ENCODE data around the gene FADS1.

The FADS1 gene

GRCh38 chr11:61816736-61817455 lies at the start of gene FADS1:
Gene FADS1, minus strand, starts transcription at chr11:61817003. Its CDS starts 74 bp downstream, at chr11:61816929.
- peak; percentile 75 for DNase-seq

GRCh38 chr11:61866231-61866957 lies 49.6 kb upstream of the FADS1 start:
- DNase-seq = no peak

- no peak for DNase-seq
Observed at GRCh38 chr11:61864814-61865775, 48.3 kb upstream of the FADS1 start.

- DNase-seq = no peak
Observed at GRCh38 chr11:61863548-61864081, 46.8 kb upstream of the FADS1 start.

GRCh38 chr11:61862714-61863547 lies 46.1 kb upstream of the FADS1 start:
- DNase-seq = no peak

- no peak for DNase-seq
Observed at GRCh38 chr11:61861634-61862033, 44.8 kb upstream of the FADS1 start.

- no peak for DNase-seq
Observed at GRCh38 chr11:61860054-61860903, 43.5 kb upstream of the FADS1 start.

GRCh38 chr11:61855939-61856680 lies 39.3 kb upstream of the FADS1 start:
- DNase-seq = no peak

- DNase-seq = no peak
Observed at GRCh38 chr11:61854966-61855714, 38.3 kb upstream of the FADS1 start.

- DNase-seq = no peak
Observed at GRCh38 chr11:61854206-61854895, 37.5 kb upstream of the FADS1 start.

- no peak for DNase-seq
Observed at GRCh38 chr11:61853698-61854169, 36.9 kb upstream of the FADS1 start.

GRCh38 chr11:61851900-61852295 lies 35.1 kb upstream of the FADS1 start:
- no peak for DNase-seq

- DNase-seq = no peak
Observed at GRCh38 chr11:61851113-61851899, 34.5 kb upstream of the FADS1 start.

- DNase-seq = no peak
Observed at GRCh38 chr11:61850687-61851086, 33.9 kb upstream of the FADS1 start.

- no peak for DNase-seq
Observed at GRCh38 chr11:61848631-61849030, 31.8 kb upstream of the FADS1 start.

- no peak for DNase-seq
Observed at GRCh38 chr11:61847914-61848581, 31.2 kb upstream of the FADS1 start.

GRCh38 chr11:61846362-61847020 lies 29.7 kb upstream of the FADS1 start:
- no peak for DNase-seq

Measured in activated T-cell treated with anti-CD3 and anti-CD28 coated beads, Interleukin-2, amount 50 U/mL, for 1 hour (primary cell).